Left lung (tissue), 10 donors: ENCODE measurements around the gene HRAS. TPM values are rescaled to one million over a fixed set of nuclear protein-coding genes. Genes with fewer than 3 reads are reported as not detected.

Experiments used
- ATAC-seq: fragments of 200-7000 bp; cut with Tn5 transposase; one replicate; pipeline ENCODE4 v1.9.1; 2020; ENCODE audit warnings: moderate library complexity
- DNase-seq, 4 donors: peaks; one replicate each; pipeline ENCODE4 v3.0.0-alpha.2; 2013 to 2020
- H3K27ac ChIP-seq, 2 donors: fragments of 200-600 bp; sonication (generic) in 1 of 2; one replicate each; pipeline versions ENCODE4 v1.5.0 to v1.8.0; 2020 to 2021
- H3K27me3 ChIP-seq, 2 donors: fragments of 200-600 bp; sonication (generic) in 1 of 2; one replicate each; pipeline versions ENCODE4 v1.5.0 to v1.8.0; 2020 to 2021
- H3K36me3 ChIP-seq, 2 donors: fragments of 200-600 bp; sonication (generic) in 1 of 2; one replicate each; pipeline versions ENCODE4 v1.5.0 to v1.8.0; 2020 to 2021
- H3K4me1 ChIP-seq, 2 donors: fragments of 200-600 bp; one replicate each; pipeline ENCODE4 v1.8.0; 2021
- H3K4me3 ChIP-seq, 2 donors: fragments of 200-600 bp; sonication (generic) in 1 of 2; one replicate each; pipeline versions ENCODE4 v1.5.0 to v1.8.0; 2020 to 2021; ENCODE audit warnings: mild to moderate bottlenecking in 1 of 2
- H3K9me3 ChIP-seq, 2 donors: fragments of 200-600 bp; sonication (generic) in 1 of 2; one replicate each; pipeline versions ENCODE4 v1.5.0 to v1.8.0; 2020 to 2021
- CTCF ChIP-seq, 2 donors: fragments of 200-600 bp; sonication (generic) in 1 of 2; IDR thresholded peaks; one replicate each; pipeline versions ENCODE4 v1.5.0 to v1.8.0; 2021; ENCODE audit warnings: antibody characterized with exemption in 2 of 2
- intact Hi-C, 2 donors: fragments of 100-400 bp; cut with DNase I; formaldehyde crosslinking; loops; one replicate each; pipeline versions ENCODE4 v1.11.2 to v1.14.2; 2022
- polyA plus RNA-seq, 6 donors: library from polyadenylated mRNA; unstranded; fragments of 120-200 nt; gene quantifications; one replicate each; pipeline ENCODE4 v1.2.1, GENCODE V29; 2013; ENCODE audit not compliant: insufficient read length in 6 of 6
- total RNA-seq, 2 donors: library from RNA; stranded (reverse); fragmentation: NEBNext Ultra II Directional; extraction: Animal tissue kit (Norgen Biotek cat#: 25700); gene quantifications; one replicate each; pipeline ENCODE4 v1.2.1, GENCODE V29; 2021
- donor health status: DM: no; HTN: yes; CAD: no.
- donor health status: DM: no; HTN: no; CAD: no.

The HRAS gene
- total and polyA plus RNA-seq, 8 donors, result 32.4 to 52.4 (median 37.9) TPM

DNA sequence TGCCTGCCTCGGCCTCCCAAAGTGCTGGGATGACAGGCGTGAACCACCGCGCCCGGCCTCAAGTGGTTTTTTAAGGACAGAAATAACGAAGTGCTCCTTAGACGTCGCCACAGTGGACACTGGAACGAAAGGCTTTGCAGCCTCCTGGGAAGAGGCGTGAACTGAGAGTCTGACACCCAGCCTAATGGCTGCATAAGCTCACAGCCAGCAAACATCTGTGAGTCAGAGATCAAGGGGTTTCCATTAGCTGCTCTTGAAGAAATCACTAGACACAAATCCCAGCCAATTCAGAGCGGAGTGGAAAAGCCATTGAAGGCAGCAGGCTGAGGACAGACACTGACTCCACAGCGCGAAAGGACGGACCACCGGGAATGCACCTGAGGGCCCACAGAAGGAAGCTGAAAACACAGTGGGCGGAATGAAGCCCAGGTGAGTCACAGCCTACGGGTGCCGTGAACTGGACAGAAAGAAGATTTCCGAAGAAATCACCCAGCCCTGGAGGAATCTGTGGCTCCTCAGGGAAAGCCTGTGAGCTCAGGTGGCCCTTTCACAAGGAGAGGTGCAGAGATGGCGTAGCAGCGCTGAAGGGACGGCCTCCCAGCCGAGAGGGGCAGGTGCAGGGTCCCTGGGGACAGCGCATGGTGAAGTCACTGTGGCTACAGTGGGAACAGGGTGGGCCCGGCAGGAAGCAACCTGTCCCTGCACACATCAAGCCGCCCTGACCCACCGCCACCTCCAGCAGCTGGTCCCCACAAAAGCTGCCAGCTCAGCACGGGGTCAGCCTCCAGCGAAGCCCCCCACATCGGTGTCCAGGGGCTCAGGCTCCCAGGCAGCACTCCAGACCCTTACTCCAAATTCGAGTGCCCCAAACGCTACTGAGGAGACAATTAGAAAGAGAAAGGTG is 13.6 kb upstream of the HRAS start:
- H3K27ac ChIP-seq, result no peak overlapping the region
- TF ChIP-seq CTCF (IDR thresholded peaks at IDR 0.05), result no peak
- no peak overlapping the region for H3K4me3 ChIP-seq
- no peaks in the 10 kb centered on the region for H3K4me1 ChIP-seq
- intact Hi-C loops, result no loop called here
- H3K27me3 ChIP-seq, result peaks cover under 1 to 15% of the 10 kb centered on the region in 2 donors
- H3K9me3 ChIP-seq, result no peaks in the 10 kb centered on the region
- H3K36me3 ChIP-seq, result no peaks in the 10 kb centered on the region
- no peak for ATAC-seq
- no peak for DNase-seq

DNA sequence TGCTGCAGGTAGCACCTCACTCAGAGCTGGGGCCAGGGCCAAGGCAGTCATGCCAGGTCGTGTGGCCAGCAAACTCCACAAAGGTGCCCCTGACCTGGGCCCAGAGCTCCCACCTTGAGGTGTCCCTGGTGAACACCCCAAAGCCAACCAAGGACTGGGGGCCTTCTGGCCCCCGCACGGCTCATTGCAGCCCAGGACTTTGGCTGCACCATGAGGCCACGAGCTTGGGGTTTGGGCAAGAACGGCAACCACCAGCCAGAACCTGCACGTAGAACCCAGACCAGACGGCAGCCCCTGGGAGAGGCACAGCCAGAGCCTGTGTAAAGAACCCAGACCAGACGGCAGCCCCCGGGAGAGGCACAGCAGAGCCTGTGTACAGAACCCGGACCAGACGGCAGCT is 9.8 kb upstream of the HRAS start:
- no peak for DNase-seq
- no peak for TF ChIP-seq CTCF (IDR thresholded peaks at IDR 0.05)
- no peaks in the 10 kb centered on the region for H3K27me3 ChIP-seq

DNA sequence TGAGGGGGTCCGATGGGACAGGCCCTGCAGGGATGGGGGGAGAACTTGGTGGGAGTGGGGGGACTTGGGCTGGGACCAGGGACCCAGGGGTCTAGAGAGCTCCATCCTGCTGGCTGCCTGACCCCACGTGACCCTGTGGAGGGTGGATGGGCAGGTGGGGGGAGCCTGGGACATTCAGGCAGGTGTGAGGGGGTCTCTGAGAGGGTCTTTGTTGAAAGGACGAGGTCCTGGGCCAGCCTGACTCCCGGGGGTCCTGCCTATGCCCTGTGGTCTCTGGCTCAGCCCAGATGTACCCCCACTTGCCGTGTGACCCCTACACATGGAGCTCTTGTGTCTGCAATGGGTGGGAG is 9.4 kb upstream of the HRAS start:
- DNase-seq, result no peak
- Histone ChIP-seq H3K4me1 (no peaks in the 10 kb centered on the region), H3K27ac (no peak overlapping the region), H3K9me3 (no peaks in the 10 kb centered on the region), H3K36me3 (no peaks in the 10 kb centered on the region), H3K4me3 (no peak overlapping the region), H3K27me3 (no peaks in the 10 kb centered on the region)
- intact Hi-C loops, result no loop called here
- ATAC-seq, result no peak
- no peak for TF ChIP-seq CTCF (IDR thresholded peaks at IDR 0.05)

More for the DNA sequence above, 9.8 kb upstream of the HRAS start:
- Histone ChIP-seq H3K9me3 (no peaks in the 10 kb centered on the region), H3K36me3 (no peaks in the 10 kb centered on the region), H3K4me3 (no peak overlapping the region), H3K27ac (no peak overlapping the region), H3K4me1 (no peaks in the 10 kb centered on the region)
- intact Hi-C loops, result no loop called here
- no peak for ATAC-seq

DNA sequence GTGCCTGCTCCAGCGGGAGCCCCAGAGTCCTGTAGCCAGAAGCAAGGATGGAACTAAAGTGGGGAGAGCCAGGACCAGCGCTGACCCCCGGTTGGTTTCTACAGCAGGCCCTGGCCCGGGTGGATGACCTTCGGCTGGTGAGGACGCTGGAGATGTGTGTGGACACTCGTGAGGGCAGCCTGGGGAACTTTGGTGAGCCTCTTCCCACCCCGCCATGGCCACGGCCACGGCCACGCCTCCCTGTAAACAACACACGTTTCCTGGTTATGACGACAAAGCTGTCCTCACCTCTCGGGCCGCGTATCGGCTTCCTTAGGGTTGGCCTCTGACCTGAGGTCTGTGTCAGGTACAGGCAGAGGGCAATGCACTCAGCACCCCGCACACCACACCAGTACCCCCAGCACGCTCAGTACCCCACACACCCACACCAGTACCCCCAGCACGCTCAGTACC is 6.1 kb upstream of the HRAS start:
- Histone ChIP-seq H3K36me3 (no peaks in the 10 kb centered on the region), H3K4me1 (peaks cover 14 to 19% of the 10 kb centered on the region in 2 donors), H3K27ac (no peak overlapping the region), H3K9me3 (no peaks in the 10 kb centered on the region), H3K27me3 (peaks cover 0 to 22% of the 10 kb centered on the region in 2 donors), H3K4me3 (no peak overlapping the region)
- ATAC-seq, result no peak
- DNase-seq, result no peak
- TF ChIP-seq CTCF (IDR thresholded peaks at IDR 0.05), result no peak
- intact Hi-C loops, result no loop called here

- peaks cover 14 to 26% of the 10 kb centered on the region in 2 donors for H3K4me1 ChIP-seq
- ATAC-seq (no peak), DNase-seq (no peak)
- TF ChIP-seq CTCF (IDR thresholded peaks at IDR 0.05), result no peak
- H3K4me3 ChIP-seq, result no peak overlapping the region
- no peaks in the 10 kb centered on the region for H3K9me3 ChIP-seq
- intact Hi-C loops, result no loop called here
- H3K36me3 ChIP-seq, result no peaks in the 10 kb centered on the region
- H3K27ac ChIP-seq, result no peak overlapping the region
- H3K27me3 ChIP-seq, result peaks cover 0 to 29% of the 10 kb centered on the region in 2 donors
These were observed 5.4 kb upstream of the HRAS start for GRCh38 chr11:540583-541432.
